ENCODE data around the gene RUFY3.

GRCh38 chr4:70772929-70773555 lies 51.3 kb downstream of the RUFY3 start:
- no peak for TF ChIP-seq CTCF (IDR thresholded peaks at IDR 0.05)
- TF ChIP-seq POLR2A (IDR thresholded peaks at IDR 0.05) = no peak

Data from testis (tissue), 2 donors.